HL-60 (cell line): Measurements from ENCODE around the gene KCNJ9.

Experiments used
- DNase-seq, 2 experiments: peaks; one replicate each; pipeline ENCODE4 v3.0.0-alpha.2; 2010 to 2020; ENCODE audit warnings: low read depth in 1 of 2, low spot score in 1 of 2
- H3K27ac ChIP-seq: fragments of 250-450 bp; sonication (Bioruptor Pico); replicated peaks from 2 replicates; pipeline ENCODE4 v1.5.1; 2020; ENCODE audit warnings: mild to moderate bottlenecking, moderate library complexity
- H3K27me3 ChIP-seq: fragments of 250-450 bp; sonication (Bioruptor Pico); 2 replicates; pipeline ENCODE4 v1.5.1; 2021; ENCODE audit warnings: mild to moderate bottlenecking, moderate library complexity; ENCODE audit not compliant: insufficient read depth, poor library complexity, severe bottlenecking
- H3K4me3 ChIP-seq: replicated peaks from 2 replicates; pipeline ENCODE4 v1.5.1; 2011; ENCODE audit warnings: mild to moderate bottlenecking, control low read depth, low read length; ENCODE audit not compliant: insufficient read depth
- GABPA ChIP-seq: IDR thresholded peaks from 2 replicates; pipeline ENCODE4 v1.6.1; 2012; ENCODE audit warnings: low read depth
- POLR2AphosphoS5 ChIP-seq: IDR thresholded peaks from 2 replicates; pipeline ENCODE4 v1.6.1; 2012; ENCODE audit warnings: low read depth
- SPI1 ChIP-seq: IDR thresholded peaks from 2 replicates; pipeline ENCODE4 v1.6.1; 2012; ENCODE audit warnings: low read depth, mild to moderate bottlenecking, borderline replicate concordance
- TF ChIP-seq, protein P1 (sequence below): IDR thresholded peaks from one replicate; pipeline ENCODE4 v1.5.1; 2011; ENCODE audit warnings: low read length, control low read depth, inconsistent platforms; ENCODE audit not compliant: insufficient read depth
- TF ChIP-seq, protein P2 (sequence below): IDR thresholded peaks from 2 replicates; pipeline ENCODE4 v1.6.1; 2012; ENCODE audit warnings: low read depth; ENCODE audit not compliant: insufficient replicate concordance

The KCNJ9 gene

DNA sequence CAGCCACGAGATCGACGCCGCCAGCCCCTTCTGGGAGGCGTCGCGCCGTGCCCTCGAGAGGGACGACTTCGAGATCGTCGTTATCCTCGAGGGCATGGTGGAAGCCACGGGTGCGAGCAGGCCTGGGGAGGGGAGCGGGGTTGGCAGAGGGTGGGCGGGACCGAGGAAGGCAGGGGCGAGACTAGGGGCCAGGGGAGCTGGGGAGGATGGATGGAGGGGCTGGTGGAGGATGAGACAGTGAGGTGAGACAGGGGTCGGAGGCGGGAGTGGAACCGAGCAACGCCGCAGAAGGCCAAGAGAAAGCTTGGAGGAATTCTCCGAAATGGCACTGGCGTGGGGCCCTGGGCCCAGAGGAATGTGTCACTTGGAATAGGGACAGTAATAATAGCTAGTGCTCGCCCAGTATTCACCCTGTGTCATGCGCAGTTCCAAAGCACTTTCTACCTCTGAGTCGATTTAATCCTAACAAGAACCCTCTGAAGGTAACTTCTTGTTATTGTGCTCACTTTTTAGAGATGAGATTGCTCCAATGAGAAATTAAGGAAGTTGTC lies 3.5 kb downstream of the KCNJ9 start:
- H3K27ac ChIP-seq = no peak overlapping the region
- H3K27me3 ChIP-seq = peaks cover 33% of the 10 kb centered on the region
- no peak for DNase-seq
- TF ChIP-seq SPI1 (no peak), POLR2AphosphoS5 (no peak), GABPA (no peak)
- TF ChIP-seq, protein P1, sequence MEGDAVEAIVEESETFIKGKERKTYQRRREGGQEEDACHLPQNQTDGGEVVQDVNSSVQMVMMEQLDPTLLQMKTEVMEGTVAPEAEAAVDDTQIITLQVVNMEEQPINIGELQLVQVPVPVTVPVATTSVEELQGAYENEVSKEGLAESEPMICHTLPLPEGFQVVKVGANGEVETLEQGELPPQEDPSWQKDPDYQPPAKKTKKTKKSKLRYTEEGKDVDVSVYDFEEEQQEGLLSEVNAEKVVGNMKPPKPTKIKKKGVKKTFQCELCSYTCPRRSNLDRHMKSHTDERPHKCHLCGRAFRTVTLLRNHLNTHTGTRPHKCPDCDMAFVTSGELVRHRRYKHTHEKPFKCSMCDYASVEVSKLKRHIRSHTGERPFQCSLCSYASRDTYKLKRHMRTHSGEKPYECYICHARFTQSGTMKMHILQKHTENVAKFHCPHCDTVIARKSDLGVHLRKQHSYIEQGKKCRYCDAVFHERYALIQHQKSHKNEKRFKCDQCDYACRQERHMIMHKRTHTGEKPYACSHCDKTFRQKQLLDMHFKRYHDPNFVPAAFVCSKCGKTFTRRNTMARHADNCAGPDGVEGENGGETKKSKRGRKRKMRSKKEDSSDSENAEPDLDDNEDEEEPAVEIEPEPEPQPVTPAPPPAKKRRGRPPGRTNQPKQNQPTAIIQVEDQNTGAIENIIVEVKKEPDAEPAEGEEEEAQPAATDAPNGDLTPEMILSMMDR = no peak
- TF ChIP-seq, protein P2, sequence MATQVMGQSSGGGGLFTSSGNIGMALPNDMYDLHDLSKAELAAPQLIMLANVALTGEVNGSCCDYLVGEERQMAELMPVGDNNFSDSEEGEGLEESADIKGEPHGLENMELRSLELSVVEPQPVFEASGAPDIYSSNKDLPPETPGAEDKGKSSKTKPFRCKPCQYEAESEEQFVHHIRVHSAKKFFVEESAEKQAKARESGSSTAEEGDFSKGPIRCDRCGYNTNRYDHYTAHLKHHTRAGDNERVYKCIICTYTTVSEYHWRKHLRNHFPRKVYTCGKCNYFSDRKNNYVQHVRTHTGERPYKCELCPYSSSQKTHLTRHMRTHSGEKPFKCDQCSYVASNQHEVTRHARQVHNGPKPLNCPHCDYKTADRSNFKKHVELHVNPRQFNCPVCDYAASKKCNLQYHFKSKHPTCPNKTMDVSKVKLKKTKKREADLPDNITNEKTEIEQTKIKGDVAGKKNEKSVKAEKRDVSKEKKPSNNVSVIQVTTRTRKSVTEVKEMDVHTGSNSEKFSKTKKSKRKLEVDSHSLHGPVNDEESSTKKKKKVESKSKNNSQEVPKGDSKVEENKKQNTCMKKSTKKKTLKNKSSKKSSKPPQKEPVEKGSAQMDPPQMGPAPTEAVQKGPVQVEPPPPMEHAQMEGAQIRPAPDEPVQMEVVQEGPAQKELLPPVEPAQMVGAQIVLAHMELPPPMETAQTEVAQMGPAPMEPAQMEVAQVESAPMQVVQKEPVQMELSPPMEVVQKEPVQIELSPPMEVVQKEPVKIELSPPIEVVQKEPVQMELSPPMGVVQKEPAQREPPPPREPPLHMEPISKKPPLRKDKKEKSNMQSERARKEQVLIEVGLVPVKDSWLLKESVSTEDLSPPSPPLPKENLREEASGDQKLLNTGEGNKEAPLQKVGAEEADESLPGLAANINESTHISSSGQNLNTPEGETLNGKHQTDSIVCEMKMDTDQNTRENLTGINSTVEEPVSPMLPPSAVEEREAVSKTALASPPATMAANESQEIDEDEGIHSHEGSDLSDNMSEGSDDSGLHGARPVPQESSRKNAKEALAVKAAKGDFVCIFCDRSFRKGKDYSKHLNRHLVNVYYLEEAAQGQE = no peak
- H3K4me3 ChIP-seq = no peak overlapping the region

GRCh38 chr1:160085686-160086455 lies 4.5 kb downstream of the KCNJ9 start:
- H3K27me3 ChIP-seq = peaks cover 29% of the 10 kb centered on the region
- DNase-seq = peak; percentile 56 to 78
- no peak overlapping the region for H3K4me3 ChIP-seq
- TF ChIP-seq, protein P1 = peak; percentile 90
- TF ChIP-seq SPI1 = no peak
- no peak overlapping the region for H3K27ac ChIP-seq

DNA sequence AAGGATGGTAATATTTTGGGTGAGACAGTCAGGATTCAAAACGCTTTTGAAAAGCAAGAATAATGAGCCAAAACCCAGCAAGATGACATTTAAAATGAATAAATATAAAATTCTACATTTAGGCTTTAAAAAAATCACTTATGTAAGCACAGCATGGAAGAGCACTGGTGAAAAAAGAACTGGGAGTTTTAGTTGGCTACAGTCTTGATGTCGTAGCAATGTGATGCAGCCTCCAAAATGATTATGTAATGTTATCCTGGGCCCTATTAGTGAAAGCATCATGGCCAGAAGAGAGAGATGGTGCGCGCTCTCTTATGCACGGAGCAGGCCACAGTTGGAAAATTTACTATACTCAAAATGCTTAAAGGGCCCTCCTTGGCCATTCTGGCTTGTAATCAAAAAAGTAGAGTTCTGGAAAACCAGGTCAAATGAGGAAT lies 5.1 kb downstream of the KCNJ9 start:
- peaks cover 26% of the 10 kb centered on the region for H3K27me3 ChIP-seq
- no peak overlapping the region for H3K27ac ChIP-seq
- H3K4me3 ChIP-seq = no peak overlapping the region
- TF ChIP-seq, protein P2 = no peak
- TF ChIP-seq, protein P1 = no peak
- TF ChIP-seq SPI1 = no peak
- no peak for TF ChIP-seq GABPA
- no peak for TF ChIP-seq POLR2AphosphoS5
- no peak for DNase-seq
